SW480 (cell line): ENCODE measurements around the gene CELF1.
A peak's percentile ranks its signal among the peaks of the same experiment; 100 is the strongest.

Experiments used
- DNase-seq: peaks from one replicate; pipeline ENCODE4 v3.0.0-alpha.2; 2016; ENCODE audit warnings: low spot score

CELF1 gene

DNA sequence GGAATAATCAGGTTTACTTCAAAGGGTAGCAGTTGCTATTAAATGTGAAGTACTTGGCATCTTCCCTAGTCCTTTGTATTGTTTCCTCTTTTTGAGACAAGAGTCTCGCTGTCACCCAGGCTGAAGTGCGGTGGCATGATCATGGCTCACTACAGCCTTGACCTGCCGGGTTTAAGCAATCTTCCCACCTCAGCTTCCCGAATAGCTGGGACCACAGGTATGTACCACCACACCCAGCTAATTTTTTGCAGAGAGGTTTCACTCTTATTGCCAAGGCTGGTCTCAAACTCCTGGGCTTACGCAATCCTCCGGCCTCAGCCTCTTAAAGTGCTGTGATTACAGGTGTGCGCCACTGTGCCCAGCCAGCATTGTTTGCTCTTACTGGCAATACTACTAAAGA, 67.8 kb downstream of the CELF1 start:
- no peak for DNase-seq

- no peak for DNase-seq
These were observed 69.5 kb downstream of the CELF1 start for GRCh38 chr11:47483457-47483856.

GRCh38 chr11:47480762-47481161, 72.2 kb downstream of the CELF1 start:
- DNase-seq = no peak

GRCh38 chr11:47478651-47479329, 74.1 kb downstream of the CELF1 start:
- DNase-seq = no peak

DNA sequence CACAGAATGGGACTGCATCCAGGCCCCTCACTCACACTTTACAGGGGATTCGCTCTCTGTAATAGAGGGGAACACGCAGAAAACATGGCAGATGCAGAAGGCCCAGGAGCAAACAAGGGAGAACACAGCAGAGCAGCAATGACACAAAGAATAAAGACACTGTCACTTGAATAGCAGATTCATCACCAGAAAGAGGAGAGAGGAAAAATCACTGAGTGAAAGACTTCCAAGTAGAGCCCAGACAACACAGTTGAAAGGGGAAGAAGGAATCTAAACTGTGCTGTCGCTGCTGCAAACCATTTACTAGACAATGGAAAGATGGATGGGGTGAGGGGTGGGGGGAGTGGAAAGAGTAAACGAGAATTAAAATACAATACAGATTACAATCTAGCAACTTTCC, 75.2 kb downstream of the CELF1 start:
- no peak for DNase-seq

GRCh38 chr11:47477323-47477722, 75.6 kb downstream of the CELF1 start:
- DNase-seq = no peak

- DNase-seq = no peak
These were observed 82.3 kb downstream of the CELF1 start for GRCh38 chr11:47470671-47471070.

DNA sequence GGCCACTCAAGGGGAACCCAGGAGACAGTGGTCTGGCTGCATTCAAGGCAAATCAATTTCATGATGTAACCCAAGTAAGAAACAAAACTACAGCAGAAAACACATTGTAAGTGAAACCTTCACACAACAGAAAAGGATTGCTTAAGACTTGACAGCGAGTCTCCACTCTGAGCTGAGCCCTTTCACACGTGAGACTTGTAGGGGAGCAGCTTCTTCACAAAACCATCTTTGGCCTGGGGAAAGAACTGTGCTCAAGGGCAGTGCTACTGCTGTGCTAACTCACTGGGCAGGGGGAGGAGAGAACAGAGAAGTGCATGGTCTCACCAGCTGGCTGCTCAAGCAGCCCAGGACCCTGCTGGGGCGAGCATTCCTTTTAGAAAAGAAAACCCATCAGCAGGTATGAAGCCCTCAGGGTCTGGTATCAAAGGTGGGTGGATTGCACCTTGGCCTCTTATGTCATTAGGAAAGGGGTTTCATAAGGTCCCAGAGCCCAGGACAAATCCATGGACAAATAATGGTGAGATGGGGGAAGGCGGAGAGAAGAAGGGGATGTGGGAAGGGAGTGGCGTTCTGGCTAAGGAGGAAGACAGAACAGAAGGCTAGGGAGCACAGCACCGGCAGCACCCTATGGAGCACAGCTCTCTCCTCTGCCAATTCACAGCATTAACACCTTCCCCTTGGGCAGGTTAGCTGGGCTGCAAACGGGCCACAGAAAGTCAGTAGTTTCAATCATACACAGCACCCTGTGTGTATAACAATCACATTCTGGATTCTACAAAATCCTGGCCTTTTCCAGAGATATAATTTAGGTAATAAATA, 83.4 kb downstream of the CELF1 start:
- DNase-seq = no peak

GRCh38 chr11:47468598-47469214, 84.2 kb downstream of the CELF1 start:
- no peak for DNase-seq

- no peak for DNase-seq
These were observed 85.6 kb downstream of the CELF1 start for GRCh38 chr11:47467357-47467756.

GRCh38 chr11:47466701-47467250, 86.2 kb downstream of the CELF1 start:
- no peak for DNase-seq

DNA sequence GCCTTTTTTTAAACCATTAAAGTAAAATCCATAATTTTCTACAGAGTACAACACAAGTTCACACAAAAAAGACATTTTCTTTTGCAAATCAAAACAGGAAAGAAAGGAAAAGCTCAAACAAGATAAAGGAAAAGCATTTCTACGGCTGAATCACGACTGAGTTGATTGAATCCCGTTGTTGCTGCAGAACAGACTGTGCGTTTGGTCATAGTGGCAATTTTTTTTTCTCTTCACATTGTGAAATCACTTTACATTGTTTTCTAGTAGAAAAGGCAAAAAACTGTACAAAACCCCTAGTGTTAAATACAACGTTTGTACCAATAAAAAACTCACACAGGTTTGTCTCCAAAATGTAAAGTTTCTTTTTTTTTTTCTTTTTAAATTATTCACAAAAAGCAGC, 86.7 kb downstream of the CELF1 start:
- DNase-seq = no peak

GRCh38 chr11:47464483-47464882, 88.4 kb downstream of the CELF1 start:
- DNase-seq = peak; percentile 87

GRCh38 chr11:47461876-47462275, 91.1 kb downstream of the CELF1 start:
- DNase-seq = no peak

- DNase-seq = no peak
These were observed 92.2 kb downstream of the CELF1 start for GRCh38 chr11:47460571-47461235.

GRCh38 chr11:47454258-47454671, 98.7 kb downstream of the CELF1 start:
- peak; percentile 80 for DNase-seq

GRCh38 chr11:47453365-47453764, 99.6 kb downstream of the CELF1 start:
- no peak for DNase-seq

DNA sequence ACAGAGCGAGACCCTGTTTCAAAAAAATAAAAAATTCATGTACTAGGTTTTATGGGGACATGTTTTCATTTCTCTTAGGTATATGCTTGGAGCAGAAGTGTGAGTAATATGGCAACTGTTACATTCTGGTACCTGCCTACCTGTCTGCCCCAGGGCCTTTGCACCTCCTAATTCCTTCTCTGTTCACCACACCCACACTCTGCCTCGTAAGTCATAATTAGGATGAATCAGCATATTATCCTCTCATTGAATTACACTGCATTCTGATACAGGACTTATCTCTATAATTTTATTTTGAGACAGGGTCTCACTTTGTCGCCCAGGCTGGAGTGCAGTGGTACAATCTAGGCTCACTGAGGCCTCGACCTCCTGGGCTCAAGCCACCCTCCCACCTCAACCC, 100.9 kb downstream of the CELF1 start:
- DNase-seq = no peak

GRCh38 chr11:47451436-47451835, 101.5 kb downstream of the CELF1 start:
- no peak for DNase-seq

- no peak for DNase-seq
These were observed 103.4 kb downstream of the CELF1 start for GRCh38 chr11:47449541-47449940.

DNA sequence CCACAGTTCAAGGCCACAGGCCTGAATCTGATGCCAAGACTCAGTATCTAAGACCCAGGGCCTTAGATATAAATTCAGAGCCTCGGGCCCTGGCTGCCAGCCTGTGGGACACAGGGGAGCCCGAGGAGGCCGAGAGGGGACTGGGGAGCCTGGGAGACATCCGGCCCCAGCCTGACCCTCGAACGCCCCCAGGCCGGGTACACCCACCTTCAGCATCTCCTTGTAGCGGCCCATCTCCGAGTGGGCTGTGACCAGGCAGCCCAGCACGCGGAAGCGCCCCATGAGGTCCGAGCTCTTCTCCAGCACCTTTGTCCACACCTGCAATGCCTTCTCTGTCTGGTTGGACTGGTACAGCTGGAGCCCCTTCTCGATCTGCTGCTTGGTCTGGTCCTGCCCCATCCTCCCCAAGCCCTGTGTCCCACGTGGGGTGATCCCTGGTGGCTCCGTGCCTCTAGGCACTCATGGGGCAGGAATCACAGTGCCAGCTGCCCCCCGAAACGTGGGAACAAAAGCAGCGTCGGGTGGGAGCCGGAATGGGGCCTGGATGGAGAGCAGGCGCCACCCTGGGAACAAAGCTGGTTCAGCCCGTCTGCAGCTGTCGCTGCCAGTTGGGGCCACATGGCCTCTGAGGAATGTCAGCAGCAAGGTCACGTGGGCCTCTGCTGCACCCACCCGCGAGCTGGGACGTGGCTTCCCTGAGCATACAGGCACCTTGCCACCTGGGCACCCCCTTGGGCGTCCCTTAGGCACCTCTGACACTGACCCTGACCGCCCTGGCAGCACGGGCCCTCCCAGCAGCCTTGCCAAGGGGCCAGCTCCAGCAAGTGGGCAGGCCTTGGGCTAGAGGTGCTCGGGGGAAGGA, 104.1 kb downstream of the CELF1 start, which contains the start of gene RAPSN:
Gene RAPSN, minus strand, starts transcription at position 571 of the 862 bp plus-strand sequence. Its CDS starts 172 bp downstream, at position 399.
- DNase-seq = no peak
